ENCODE results near the gene CXCL17.

GRCh38 chr19:42401365-42402303 is 41.1 kb downstream of the CXCL17 start:
- TF ChIP-seq, protein P1, sequence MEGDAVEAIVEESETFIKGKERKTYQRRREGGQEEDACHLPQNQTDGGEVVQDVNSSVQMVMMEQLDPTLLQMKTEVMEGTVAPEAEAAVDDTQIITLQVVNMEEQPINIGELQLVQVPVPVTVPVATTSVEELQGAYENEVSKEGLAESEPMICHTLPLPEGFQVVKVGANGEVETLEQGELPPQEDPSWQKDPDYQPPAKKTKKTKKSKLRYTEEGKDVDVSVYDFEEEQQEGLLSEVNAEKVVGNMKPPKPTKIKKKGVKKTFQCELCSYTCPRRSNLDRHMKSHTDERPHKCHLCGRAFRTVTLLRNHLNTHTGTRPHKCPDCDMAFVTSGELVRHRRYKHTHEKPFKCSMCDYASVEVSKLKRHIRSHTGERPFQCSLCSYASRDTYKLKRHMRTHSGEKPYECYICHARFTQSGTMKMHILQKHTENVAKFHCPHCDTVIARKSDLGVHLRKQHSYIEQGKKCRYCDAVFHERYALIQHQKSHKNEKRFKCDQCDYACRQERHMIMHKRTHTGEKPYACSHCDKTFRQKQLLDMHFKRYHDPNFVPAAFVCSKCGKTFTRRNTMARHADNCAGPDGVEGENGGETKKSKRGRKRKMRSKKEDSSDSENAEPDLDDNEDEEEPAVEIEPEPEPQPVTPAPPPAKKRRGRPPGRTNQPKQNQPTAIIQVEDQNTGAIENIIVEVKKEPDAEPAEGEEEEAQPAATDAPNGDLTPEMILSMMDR (IDR thresholded peaks at IDR 0.05; ENCODE audit: insufficient read depth, low read length) = peak; percentile 65
- TF ChIP-seq, protein P2, sequence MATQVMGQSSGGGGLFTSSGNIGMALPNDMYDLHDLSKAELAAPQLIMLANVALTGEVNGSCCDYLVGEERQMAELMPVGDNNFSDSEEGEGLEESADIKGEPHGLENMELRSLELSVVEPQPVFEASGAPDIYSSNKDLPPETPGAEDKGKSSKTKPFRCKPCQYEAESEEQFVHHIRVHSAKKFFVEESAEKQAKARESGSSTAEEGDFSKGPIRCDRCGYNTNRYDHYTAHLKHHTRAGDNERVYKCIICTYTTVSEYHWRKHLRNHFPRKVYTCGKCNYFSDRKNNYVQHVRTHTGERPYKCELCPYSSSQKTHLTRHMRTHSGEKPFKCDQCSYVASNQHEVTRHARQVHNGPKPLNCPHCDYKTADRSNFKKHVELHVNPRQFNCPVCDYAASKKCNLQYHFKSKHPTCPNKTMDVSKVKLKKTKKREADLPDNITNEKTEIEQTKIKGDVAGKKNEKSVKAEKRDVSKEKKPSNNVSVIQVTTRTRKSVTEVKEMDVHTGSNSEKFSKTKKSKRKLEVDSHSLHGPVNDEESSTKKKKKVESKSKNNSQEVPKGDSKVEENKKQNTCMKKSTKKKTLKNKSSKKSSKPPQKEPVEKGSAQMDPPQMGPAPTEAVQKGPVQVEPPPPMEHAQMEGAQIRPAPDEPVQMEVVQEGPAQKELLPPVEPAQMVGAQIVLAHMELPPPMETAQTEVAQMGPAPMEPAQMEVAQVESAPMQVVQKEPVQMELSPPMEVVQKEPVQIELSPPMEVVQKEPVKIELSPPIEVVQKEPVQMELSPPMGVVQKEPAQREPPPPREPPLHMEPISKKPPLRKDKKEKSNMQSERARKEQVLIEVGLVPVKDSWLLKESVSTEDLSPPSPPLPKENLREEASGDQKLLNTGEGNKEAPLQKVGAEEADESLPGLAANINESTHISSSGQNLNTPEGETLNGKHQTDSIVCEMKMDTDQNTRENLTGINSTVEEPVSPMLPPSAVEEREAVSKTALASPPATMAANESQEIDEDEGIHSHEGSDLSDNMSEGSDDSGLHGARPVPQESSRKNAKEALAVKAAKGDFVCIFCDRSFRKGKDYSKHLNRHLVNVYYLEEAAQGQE (IDR thresholded peaks at IDR 0.05; ENCODE audit: insufficient replicate concordance, low read depth) = no peak
- TF ChIP-seq GABPA (IDR thresholded peaks at IDR 0.05; ENCODE audit: low read depth) (no peak), POLR2AphosphoS5 (IDR thresholded peaks at IDR 0.05; ENCODE audit: low read depth) (peak; percentile 49; the same call in 1 of the 2 replicates), SPI1 (IDR thresholded peaks at IDR 0.05; ENCODE audit: borderline replicate concordance, low read depth) (no peak)
